ENCODE measurements around the gene PLCD3. TPM values are rescaled to one million over a fixed set of nuclear protein-coding genes. Genes with fewer than 3 reads are reported as not detected.

PLCD3 gene, protein sequence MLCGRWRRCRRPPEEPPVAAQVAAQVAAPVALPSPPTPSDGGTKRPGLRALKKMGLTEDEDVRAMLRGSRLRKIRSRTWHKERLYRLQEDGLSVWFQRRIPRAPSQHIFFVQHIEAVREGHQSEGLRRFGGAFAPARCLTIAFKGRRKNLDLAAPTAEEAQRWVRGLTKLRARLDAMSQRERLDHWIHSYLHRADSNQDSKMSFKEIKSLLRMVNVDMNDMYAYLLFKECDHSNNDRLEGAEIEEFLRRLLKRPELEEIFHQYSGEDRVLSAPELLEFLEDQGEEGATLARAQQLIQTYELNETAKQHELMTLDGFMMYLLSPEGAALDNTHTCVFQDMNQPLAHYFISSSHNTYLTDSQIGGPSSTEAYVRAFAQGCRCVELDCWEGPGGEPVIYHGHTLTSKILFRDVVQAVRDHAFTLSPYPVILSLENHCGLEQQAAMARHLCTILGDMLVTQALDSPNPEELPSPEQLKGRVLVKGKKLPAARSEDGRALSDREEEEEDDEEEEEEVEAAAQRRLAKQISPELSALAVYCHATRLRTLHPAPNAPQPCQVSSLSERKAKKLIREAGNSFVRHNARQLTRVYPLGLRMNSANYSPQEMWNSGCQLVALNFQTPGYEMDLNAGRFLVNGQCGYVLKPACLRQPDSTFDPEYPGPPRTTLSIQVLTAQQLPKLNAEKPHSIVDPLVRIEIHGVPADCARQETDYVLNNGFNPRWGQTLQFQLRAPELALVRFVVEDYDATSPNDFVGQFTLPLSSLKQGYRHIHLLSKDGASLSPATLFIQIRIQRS
- total RNA-seq (2013; cell fraction: nucleolus; rRNA removed): 0.12 and 1.5 TPM in 2 replicates
- total RNA-seq (2014; rRNA removed) (0.45 and 0.76 TPM in 2 replicates), total RNA-seq (2014; rRNA removed; fragmentation: Illumina TruSeq; extraction: Trizol) (0.28 and 0.36 TPM in 2 replicates), total RNA-seq (2021) (1.6 and 2.4 TPM in 2 replicates), polyA plus RNA-seq (2011; rRNA removed) (0.52 and 1.2 TPM in 2 replicates), polyA plus RNA-seq (2014; fragmentation: Illumina TruSeq; extraction: Trizol) (0.03 and 1.6 TPM in 2 replicates), polyA plus RNA-seq (2014; fragmentation: Nextera tagmentation; extraction: Ambion mirVana) (under 1 TPM; 0.02 to 0.04 TPM), polyA plus RNA-seq (2014; rRNA removed) (1.2 and 1.6 TPM in 2 replicates), polyA plus RNA-seq (2016; fragmentation: Nextera tagmentation; extraction: Ambion mirVana) (under 1 TPM; 0.13 to 0.43 TPM), polyA minus RNA-seq (2011; rRNA and poly(A)+ RNA removed) (1.5 and 4.4 TPM in 2 replicates), Bru-seq, nascent RNA (percentile 26 among the genes with signal in this experiment), BruChase-seq, experiment 1, labeled RNA remaining after a 6-hour chase (percentile 28 among the genes with signal in this experiment), BruChase-seq, experiment 2, labeled RNA remaining after a 2-hour chase (percentile 31 among the genes with signal in this experiment)
- not detected for polyA plus RNA-seq (2011; ENCODE audit: low read depth)
- 0.99 and 1.9 TPM in 2 replicates for polyA plus RNA-seq (2011; cell fraction: cytosol; rRNA removed)
- polyA plus RNA-seq (2011; cell fraction: nucleus; rRNA removed): 1.6 and 2.0 TPM in 2 replicates
- 0.41 and 0.88 TPM in 2 replicates for polyA plus RNA-seq (2012)
- 2.7 and 3.5 TPM in 2 replicates for polyA minus RNA-seq (2011; cell fraction: cytosol; rRNA and poly(A)+ RNA removed)
- polyA minus RNA-seq (2011; cell fraction: nucleus; rRNA and poly(A)+ RNA removed): 0.60 and 1.1 TPM in 2 replicates
- long read RNA-seq, experiment 1: 0 reads
- long read RNA-seq, experiment 2, partial matches to known transcripts: 0 of 1 reads
- long read RNA-seq, experiment 2, other reads (novel, unspliced or antisense): 1 of 1 reads

DNA sequence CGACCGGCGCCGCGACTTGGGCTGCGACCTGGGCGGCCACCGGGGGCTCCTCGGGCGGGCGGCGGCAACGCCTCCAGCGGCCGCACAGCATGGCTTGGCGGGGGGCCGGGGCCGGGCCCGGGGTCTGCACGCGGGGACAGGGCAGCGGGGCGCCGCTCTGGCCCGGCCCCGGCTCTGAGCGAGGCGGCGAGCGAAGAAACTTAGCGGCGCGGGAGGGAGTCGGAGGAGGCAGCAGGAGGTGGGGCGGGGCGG is at the start of gene PLCD3:
Gene PLCD3, minus strand, starts transcription at position 196 of the 252 bp plus-strand sequence. Its CDS starts 105 bp downstream, at position 91.
- H4K20me1 ChIP-seq (ENCODE audit: control insufficient read depth, insufficient read depth): no peaks in the 10 kb centered on the region
- 0 out of 2 replicates have a peak within 1 kb of the TSS, but pooled peaks have one; percentile 35 for H3K27ac ChIP-seq (ENCODE audit: control insufficient read depth, insufficient read depth)
- peaks cover 8% of the 10 kb centered on the region for H3K4me1 ChIP-seq (ENCODE audit: control insufficient read depth, insufficient read depth, low read length)
- 3% methylated on average over 23 of the region's 36 CpGs for WGBS (ENCODE audit: insufficient coverage, insufficient replicate concordance, low lambda C conversion rate, missing lambda C conversion rate)
- RAD21 ChIA-PET (ENCODE audit: unreplicated experiment): no interaction called here
- DNase-seq (ENCODE audit: low read depth, low spot score): no peak
- H3K4me2 ChIP-seq (ENCODE audit: control insufficient read depth, insufficient read depth): peak within 1 kb of the TSS; percentile 99
- intact Hi-C loops (cut with micrococcal nuclease; ENCODE audit: unreplicated experiment): loop anchor here (2.0 kb wide), 2 partner anchors 109 to 357 kb away; no protein-coding TSS in a partner anchor
- no peak for ATAC-seq
- H3K4me3 ChIP-seq: peak within 1 kb of the TSS; percentile 98
- no peaks in the 10 kb centered on the region for H3K9me3 ChIP-seq (replicated peaks; ENCODE audit: control insufficient read depth, insufficient read depth, low read length)
- BruUV-seq (replicated peaks): no TSS peak
- no peaks in the 10 kb centered on the region for H3K27me3 ChIP-seq (replicated peaks in 1 of 2; ENCODE audit: control insufficient read depth in 2 of 2, insufficient read depth in 2 of 2, low read length in 1 of 2)
- POLR2A ChIA-PET: no interaction called here
- in situ Hi-C loops (cut with MboI): no loop called here
- SMC1A ChIA-PET (ENCODE audit: uncharacterized antibody, unreplicated experiment): no interaction called here
- CTCF ChIA-PET: interaction anchor here (0.9 to 9.4 kb wide), 7 partner anchors 27 to 357 kb away, joined by 3 to 291 read pairs (median 4); no protein-coding TSS in a partner anchor
- H3K79me2 ChIP-seq (ENCODE audit: control insufficient read depth, insufficient read depth, low read length): peaks cover 4% of the 10 kb centered on the region
- H3K9ac ChIP-seq (ENCODE audit: control insufficient read depth, insufficient read depth, low read length): peak within 1 kb of the TSS; percentile 11; the same call in 1 of the 2 replicates
- FAIRE-seq: no peak
- TF ChIP-seq NR2F1 (conservative IDR thresholded peaks at IDR 0.05) (no peak), SUZ12 (IDR thresholded peaks at IDR 0.05; ENCODE audit: unreplicated experiment) (no peak), CEBPB (IDR thresholded peaks at IDR 0.05; ENCODE audit: borderline replicate concordance in 1 of 2, low read depth in 2 of 2, low read length in 2 of 2) (no peak), MYB (IDR thresholded peaks at IDR 0.05; ENCODE audit: borderline replicate concordance, low read depth, low read length) (no peak), ESRRA (IDR thresholded peaks at IDR 0.05; ENCODE audit: low read length) (no peak), TCF7 (IDR thresholded peaks at IDR 0.05; ENCODE audit: borderline replicate concordance) (no peak), CREM (IDR thresholded peaks at IDR 0.05; ENCODE audit: low read depth) (no peak)
- TF ChIP-seq, protein P1, sequence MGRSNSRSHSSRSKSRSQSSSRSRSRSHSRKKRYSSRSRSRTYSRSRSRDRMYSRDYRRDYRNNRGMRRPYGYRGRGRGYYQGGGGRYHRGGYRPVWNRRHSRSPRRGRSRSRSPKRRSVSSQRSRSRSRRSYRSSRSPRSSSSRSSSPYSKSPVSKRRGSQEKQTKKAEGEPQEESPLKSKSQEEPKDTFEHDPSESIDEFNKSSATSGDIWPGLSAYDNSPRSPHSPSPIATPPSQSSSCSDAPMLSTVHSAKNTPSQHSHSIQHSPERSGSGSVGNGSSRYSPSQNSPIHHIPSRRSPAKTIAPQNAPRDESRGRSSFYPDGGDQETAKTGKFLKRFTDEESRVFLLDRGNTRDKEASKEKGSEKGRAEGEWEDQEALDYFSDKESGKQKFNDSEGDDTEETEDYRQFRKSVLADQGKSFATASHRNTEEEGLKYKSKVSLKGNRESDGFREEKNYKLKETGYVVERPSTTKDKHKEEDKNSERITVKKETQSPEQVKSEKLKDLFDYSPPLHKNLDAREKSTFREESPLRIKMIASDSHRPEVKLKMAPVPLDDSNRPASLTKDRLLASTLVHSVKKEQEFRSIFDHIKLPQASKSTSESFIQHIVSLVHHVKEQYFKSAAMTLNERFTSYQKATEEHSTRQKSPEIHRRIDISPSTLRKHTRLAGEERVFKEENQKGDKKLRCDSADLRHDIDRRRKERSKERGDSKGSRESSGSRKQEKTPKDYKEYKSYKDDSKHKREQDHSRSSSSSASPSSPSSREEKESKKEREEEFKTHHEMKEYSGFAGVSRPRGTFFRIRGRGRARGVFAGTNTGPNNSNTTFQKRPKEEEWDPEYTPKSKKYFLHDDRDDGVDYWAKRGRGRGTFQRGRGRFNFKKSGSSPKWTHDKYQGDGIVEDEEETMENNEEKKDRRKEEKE (IDR thresholded peaks at IDR 0.05): no peak
- TF ChIP-seq, protein P2, sequence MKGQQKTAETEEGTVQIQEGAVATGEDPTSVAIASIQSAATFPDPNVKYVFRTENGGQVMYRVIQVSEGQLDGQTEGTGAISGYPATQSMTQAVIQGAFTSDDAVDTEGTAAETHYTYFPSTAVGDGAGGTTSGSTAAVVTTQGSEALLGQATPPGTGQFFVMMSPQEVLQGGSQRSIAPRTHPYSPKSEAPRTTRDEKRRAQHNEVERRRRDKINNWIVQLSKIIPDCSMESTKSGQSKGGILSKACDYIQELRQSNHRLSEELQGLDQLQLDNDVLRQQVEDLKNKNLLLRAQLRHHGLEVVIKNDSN (IDR thresholded peaks at IDR 0.05; ENCODE audit: borderline replicate concordance, extremely low read length, insufficient read depth, low read depth, low read length): no peak
- TF ChIP-seq, protein P3, sequence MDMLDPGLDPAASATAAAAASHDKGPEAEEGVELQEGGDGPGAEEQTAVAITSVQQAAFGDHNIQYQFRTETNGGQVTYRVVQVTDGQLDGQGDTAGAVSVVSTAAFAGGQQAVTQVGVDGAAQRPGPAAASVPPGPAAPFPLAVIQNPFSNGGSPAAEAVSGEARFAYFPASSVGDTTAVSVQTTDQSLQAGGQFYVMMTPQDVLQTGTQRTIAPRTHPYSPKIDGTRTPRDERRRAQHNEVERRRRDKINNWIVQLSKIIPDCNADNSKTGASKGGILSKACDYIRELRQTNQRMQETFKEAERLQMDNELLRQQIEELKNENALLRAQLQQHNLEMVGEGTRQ (IDR thresholded peaks at IDR 0.05; ENCODE audit: borderline replicate concordance, low read depth, low read length): no peak
- no peaks in the 10 kb centered on the region for H3K36me3 ChIP-seq (ENCODE audit: control insufficient read depth in 2 of 2, insufficient read depth in 2 of 2, low read length in 1 of 2)
- H2AFZ ChIP-seq (ENCODE audit: control insufficient read depth, low read depth, low read length): peak within 1 kb of the TSS; percentile 76
